Rectal smooth muscle tissue (tissue), 1 donor: Measurements from ENCODE around the gene TPRG1.

Experiments
- H3K27ac ChIP-seq: one replicate; pipeline ENCODE4 v1.7.0; 2013; ENCODE audit warnings: low read depth, low read length, inconsistent platforms
- H3K27me3 ChIP-seq: one replicate; pipeline ENCODE4 v1.7.0; 2013; ENCODE audit warnings: low read length; ENCODE audit not compliant: control insufficient read depth, insufficient read depth
- H3K36me3 ChIP-seq: one replicate; pipeline ENCODE4 v1.7.0; 2013; ENCODE audit warnings: low read length; ENCODE audit not compliant: control insufficient read depth, insufficient read depth
- H3K4me1 ChIP-seq: one replicate; pipeline ENCODE4 v1.7.0; 2013; ENCODE audit warnings: low read length; ENCODE audit not compliant: control insufficient read depth, insufficient read depth
- H3K4me3 ChIP-seq: one replicate; pipeline ENCODE4 v1.7.0; 2013; ENCODE audit warnings: low read length
- H3K9ac ChIP-seq: one replicate; pipeline ENCODE4 v1.7.0; 2013; ENCODE audit warnings: low read length

The TPRG1 gene

GRCh38 chr3:189143771-189144170 lies 28.0 kb upstream of the TPRG1 start:
- Histone ChIP-seq H3K4me1 (no peaks in the 10 kb centered on the region), H3K36me3 (no peaks in the 10 kb centered on the region), H3K27me3 (no peaks in the 10 kb centered on the region), H3K9ac (no peak overlapping the region), H3K27ac (no peak overlapping the region), H3K4me3 (no peak overlapping the region)

- H3K4me3 ChIP-seq: no peak overlapping the region
- no peaks in the 10 kb centered on the region for H3K36me3 ChIP-seq
- H3K27me3 ChIP-seq: no peaks in the 10 kb centered on the region
- H3K9ac ChIP-seq: no peak overlapping the region
- no peaks in the 10 kb centered on the region for H3K4me1 ChIP-seq
- no peak overlapping the region for H3K27ac ChIP-seq
Observed at GRCh38 chr3:189144645-189145044, 27.1 kb upstream of the TPRG1 start.

- Histone ChIP-seq H3K36me3 (no peaks in the 10 kb centered on the region), H3K4me3 (no peak overlapping the region), H3K4me1 (no peaks in the 10 kb centered on the region), H3K27ac (no peak overlapping the region), H3K27me3 (no peaks in the 10 kb centered on the region), H3K9ac (no peak overlapping the region)
Observed at GRCh38 chr3:189146848-189147247, 24.9 kb upstream of the TPRG1 start.

- Histone ChIP-seq H3K27me3 (no peaks in the 10 kb centered on the region), H3K4me3 (no peak overlapping the region), H3K27ac (no peak overlapping the region), H3K4me1 (no peaks in the 10 kb centered on the region), H3K36me3 (no peaks in the 10 kb centered on the region), H3K9ac (no peak overlapping the region)
Observed at GRCh38 chr3:189148081-189148507, 23.7 kb upstream of the TPRG1 start.

- Histone ChIP-seq H3K4me1 (no peaks in the 10 kb centered on the region), H3K27ac (no peak overlapping the region), H3K36me3 (no peaks in the 10 kb centered on the region), H3K27me3 (no peaks in the 10 kb centered on the region), H3K9ac (no peak overlapping the region), H3K4me3 (no peak overlapping the region)
Observed at GRCh38 chr3:189149203-189149602, 22.6 kb upstream of the TPRG1 start.

GRCh38 chr3:189157232-189158007 lies 14.4 kb upstream of the TPRG1 start:
- Histone ChIP-seq H3K4me3 (no peak overlapping the region), H3K9ac (no peak overlapping the region), H3K27ac (no peak overlapping the region), H3K4me1 (no peaks in the 10 kb centered on the region), H3K36me3 (no peaks in the 10 kb centered on the region), H3K27me3 (no peaks in the 10 kb centered on the region)

GRCh38 chr3:189158034-189158433 lies 13.7 kb upstream of the TPRG1 start:
- Histone ChIP-seq H3K4me3 (no peak overlapping the region), H3K27ac (no peak overlapping the region), H3K27me3 (no peaks in the 10 kb centered on the region)

GRCh38 chr3:189160519-189161309 lies 11.1 kb upstream of the TPRG1 start:
- H3K27me3 ChIP-seq: no peaks in the 10 kb centered on the region
- H3K4me3 ChIP-seq: no peak overlapping the region
- no peak overlapping the region for H3K9ac ChIP-seq
- H3K36me3 ChIP-seq: no peaks in the 10 kb centered on the region
- no peaks in the 10 kb centered on the region for H3K4me1 ChIP-seq
- no peak overlapping the region for H3K27ac ChIP-seq

More at GRCh38 chr3:189158034-189158433, 13.7 kb upstream of the TPRG1 start:
- Histone ChIP-seq H3K9ac (no peak overlapping the region), H3K36me3 (no peaks in the 10 kb centered on the region), H3K4me1 (no peaks in the 10 kb centered on the region)

GRCh38 chr3:189165092-189165612 lies 6.6 kb upstream of the TPRG1 start:
- H3K27me3 ChIP-seq: no peaks in the 10 kb centered on the region
- no peaks in the 10 kb centered on the region for H3K36me3 ChIP-seq
- no peak overlapping the region for H3K4me3 ChIP-seq
- no peaks in the 10 kb centered on the region for H3K4me1 ChIP-seq
- H3K27ac ChIP-seq: no peak overlapping the region
- no peak overlapping the region for H3K9ac ChIP-seq

- no peak overlapping the region for H3K9ac ChIP-seq
- no peak overlapping the region for H3K4me3 ChIP-seq
- H3K36me3 ChIP-seq: no peaks in the 10 kb centered on the region
- no peaks in the 10 kb centered on the region for H3K4me1 ChIP-seq
- H3K27me3 ChIP-seq: no peaks in the 10 kb centered on the region
- H3K27ac ChIP-seq: no peak overlapping the region
Observed at GRCh38 chr3:189166321-189166720, 5.5 kb upstream of the TPRG1 start.

GRCh38 chr3:189167027-189167766 lies 4.6 kb upstream of the TPRG1 start:
- no peak overlapping the region for H3K9ac ChIP-seq
- H3K27me3 ChIP-seq: no peaks in the 10 kb centered on the region
- H3K36me3 ChIP-seq: no peaks in the 10 kb centered on the region
- H3K27ac ChIP-seq: no peak overlapping the region
- no peak overlapping the region for H3K4me3 ChIP-seq
- no peaks in the 10 kb centered on the region for H3K4me1 ChIP-seq

GRCh38 chr3:189168711-189169110 lies 3.1 kb upstream of the TPRG1 start:
- Histone ChIP-seq H3K27me3 (no peaks in the 10 kb centered on the region), H3K9ac (no peak overlapping the region), H3K36me3 (no peaks in the 10 kb centered on the region), H3K4me1 (no peaks in the 10 kb centered on the region), H3K27ac (no peak overlapping the region), H3K4me3 (no peak overlapping the region)
